NCI-H345 treated with DMSO at 0.1 percent for 48 hours (cell line): ENCODE measurements around the gene DHDH.

Experiments
- DNase-seq: peaks from one replicate; lab custom pipeline; 2025; ENCODE audit not compliant: unreplicated experiment; lab: John Stamatoyannopoulos, UW

DHDH gene

DNA sequence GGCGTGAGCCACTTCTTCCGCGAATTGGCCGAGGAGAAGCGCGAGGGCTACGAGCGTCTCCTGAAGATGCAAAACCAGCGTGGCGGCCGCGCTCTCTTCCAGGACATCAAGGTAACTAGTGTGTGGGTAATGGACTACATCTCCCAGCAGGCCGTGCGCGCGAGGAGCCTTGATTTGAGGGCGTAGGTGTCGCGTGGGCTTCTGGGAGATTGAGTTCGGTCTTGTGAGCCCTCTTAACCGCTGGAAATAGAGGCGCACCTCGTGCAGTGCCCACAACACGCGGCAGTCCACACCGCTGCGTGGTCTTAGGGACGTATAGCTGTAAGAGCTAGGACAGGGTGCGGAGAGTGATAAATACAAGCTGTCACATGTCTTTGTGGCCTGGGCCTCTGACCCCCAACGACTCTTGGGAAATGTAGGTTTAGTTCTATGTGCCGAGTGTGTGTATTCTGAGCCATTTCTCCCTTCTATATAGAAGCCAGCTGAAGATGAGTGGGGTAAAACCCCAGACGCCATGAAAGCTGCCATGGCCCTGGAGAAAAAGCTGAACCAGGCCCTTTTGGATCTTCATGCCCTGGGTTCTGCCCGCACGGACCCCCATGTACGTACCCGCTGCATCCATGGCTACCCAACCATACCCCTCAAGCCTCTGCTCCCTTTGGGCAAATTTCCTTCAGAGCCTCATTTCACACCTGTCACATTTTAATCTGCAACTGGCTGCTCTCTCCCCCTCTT is 32.5 kb downstream of the DHDH start:
- peak; percentile 65 for DNase-seq

- DNase-seq: no peak
These were observed 33.2 kb downstream of the DHDH start for GRCh38 chr19:48966541-48967345.

DNA sequence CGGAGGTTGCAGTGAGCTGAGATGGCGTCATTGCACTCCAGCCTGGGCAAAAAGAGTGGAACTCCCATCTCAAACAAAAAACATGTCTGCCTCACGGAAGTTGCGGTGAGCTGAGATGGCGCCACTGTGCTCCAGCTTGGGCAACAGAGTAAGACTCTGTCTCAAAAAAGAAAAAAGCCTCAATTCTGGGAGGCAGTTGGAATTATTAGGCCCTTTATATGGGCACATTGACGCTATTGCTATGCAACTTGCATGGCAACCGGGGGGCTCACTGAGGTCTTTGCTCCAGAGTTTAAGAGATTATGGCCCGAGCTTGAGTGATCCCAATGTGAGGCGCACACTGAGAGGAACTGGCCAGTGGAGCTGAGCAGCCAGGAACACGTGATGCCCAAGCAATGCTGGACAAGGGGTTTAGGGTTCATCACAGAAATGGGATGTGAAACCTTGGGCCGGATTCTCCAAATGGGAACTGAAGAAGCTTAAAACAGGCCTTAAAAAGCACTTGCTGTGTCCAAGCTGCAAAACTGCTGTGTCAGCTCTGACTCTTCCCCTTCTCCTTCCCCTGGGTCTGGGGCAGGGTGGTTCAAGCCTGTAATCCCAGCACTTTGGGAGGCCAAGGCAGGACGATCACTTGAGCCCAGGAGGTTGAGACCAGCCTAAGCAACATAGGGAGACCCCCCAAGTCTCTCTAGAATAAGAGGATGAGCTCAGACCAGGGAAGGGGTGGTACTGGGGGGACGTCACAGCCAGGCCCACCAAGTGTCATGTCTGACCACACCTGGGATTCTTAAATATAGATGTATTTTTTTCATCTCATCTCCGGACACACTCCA is 34.1 kb downstream of the DHDH start:
- no peak for DNase-seq

DNA sequence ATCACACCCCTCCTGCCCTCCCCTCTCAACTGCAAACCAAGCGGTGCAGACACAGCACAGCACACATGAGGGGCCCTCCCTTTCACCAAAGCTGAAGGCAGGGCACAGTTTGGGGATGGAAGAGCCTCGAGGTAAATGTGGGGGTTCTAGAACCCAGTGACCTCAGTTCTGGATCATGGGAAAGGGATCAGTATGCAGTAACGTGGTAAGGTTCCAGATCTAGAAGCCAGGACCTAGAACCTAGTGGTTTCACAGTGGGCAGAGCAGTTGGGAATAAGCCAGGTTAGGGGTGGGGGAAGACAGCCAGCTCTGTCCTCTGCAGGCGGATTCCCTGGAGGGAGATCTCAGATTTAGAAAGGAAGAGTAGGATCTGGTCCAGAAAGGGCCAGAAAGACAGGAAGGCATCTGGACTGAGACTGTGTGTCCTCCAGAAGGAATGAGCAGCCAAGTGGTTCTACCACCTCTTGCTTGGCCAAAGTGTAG is 34.7 kb downstream of the DHDH start:
- no peak for DNase-seq

- no peak for DNase-seq
These were observed 35.3 kb downstream of the DHDH start for GRCh38 chr19:48968813-48969218.

DNA sequence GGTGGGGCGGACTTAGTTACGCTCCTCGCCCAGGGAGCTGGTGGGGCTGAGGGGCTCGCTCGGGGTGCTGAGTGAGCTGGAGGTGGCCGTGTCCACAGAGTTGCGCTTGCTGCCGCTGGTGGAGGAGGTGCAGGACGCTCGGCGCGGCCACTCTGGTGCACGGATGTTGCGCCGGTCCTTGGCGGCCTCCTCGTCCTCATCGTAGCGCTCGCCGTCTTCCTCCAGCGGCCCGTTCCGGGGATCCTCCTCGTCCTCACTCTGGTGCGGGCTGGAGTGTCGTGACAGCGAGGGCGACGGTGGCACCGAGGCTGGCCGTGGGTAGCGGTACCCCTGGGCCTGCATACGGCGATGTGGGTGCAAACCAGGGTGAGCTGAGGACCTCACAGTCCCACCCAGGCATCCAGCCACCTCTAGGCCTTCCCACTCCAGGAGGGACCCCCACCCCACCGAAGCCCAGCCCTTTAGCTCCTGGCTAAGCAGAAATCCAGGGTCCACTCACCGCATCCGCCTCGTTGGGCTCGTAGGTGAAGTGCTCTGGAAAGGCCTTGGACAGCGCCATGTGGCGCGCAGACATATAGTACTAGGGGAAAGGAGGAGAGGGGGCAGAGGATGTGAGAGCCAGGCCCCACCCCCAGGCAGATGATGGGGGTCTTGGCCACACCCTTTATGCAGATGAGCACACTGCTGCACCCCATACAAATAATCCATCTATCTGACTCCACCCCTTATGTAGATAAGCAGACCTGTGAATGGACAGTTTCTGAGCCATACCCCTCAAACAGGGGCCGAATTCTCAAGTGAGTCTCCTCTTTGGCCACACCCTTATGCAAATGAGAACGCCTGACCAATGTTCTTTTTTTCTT is 36.0 kb downstream of the DHDH start:
- no peak for DNase-seq

DNA sequence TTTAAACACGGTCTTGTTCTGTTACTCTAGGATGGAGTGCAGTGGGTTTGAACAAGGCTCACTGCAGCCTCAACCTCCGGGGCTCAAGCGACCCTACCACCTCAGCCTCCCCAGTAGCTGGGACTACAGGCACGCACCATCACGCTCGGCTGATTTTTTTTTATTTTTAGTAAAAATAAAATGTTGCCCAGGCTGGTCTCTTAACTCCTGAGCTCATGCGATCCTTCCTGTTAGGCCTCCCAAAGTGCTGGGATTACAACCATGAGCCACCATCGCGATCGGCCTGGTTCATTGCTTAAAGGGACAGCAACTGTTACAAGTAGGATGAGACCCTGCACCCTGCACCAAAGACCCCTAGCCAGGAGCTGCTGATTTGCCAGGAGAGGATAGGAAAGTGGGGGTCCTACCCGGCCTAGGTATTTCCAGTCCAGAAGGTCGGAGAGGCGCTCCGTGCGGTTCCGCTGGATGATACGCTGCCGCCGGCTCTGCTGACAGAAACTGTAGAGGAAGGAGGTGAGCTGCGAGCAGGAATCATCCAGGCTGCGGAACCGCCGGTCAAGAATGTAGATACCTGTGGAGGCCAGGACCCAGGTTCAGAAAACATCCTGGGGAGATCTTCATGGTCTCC is 36.8 kb downstream of the DHDH start:
- no peak for DNase-seq

- peak; percentile 13 for DNase-seq
These were observed 37.5 kb downstream of the DHDH start for GRCh38 chr19:48970923-48971395.

GRCh38 chr19:48975947-48976847 is 42.7 kb downstream of the DHDH start:
- DNase-seq: no peak

DNA sequence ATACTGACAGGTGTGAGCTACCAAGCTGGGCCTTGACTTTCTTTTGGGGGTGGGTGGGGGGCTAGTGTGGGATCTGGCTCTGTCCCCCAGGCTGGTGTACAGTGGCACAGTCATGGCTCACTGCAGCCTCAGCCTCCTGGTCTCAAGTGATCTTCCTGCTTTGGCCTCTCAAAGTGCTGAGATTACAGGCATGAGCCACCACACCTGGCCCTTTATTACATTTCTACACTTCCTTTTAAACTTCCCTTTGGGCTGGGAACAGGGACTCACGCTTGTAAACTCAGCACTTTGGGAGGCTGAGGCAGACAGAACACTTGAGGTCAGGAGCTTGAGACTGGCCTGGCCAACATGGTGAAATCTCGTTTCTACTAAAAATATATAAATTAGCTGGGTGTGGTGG is 43.6 kb downstream of the DHDH start:
- DNase-seq: no peak

- DNase-seq: no peak
These were observed 48.8 kb downstream of the DHDH start for GRCh38 chr19:48982280-48982679.

GRCh38 chr19:48985711-48986110 is 52.2 kb downstream of the DHDH start:
- DNase-seq: no peak

DNA sequence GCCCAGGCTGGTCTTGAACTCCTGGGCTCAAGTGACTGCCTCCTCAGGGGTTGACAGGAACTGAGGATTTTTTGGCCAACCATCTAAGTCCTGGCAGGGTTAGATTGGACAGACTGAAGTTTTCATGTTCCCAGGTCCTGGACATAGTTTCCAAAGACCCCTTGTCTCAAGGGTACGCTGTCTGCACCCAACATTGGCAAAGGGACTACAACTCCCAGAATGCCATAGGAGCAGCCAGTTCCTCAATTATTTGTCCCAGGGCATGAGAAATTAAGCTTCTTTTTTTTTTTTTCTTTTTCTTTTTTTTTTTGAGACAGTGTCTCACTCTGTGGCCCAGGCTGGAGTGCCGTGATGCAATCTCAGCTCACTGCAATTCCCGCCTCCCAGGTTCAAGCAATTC is 52.7 kb downstream of the DHDH start:
- no peak for DNase-seq

DNA sequence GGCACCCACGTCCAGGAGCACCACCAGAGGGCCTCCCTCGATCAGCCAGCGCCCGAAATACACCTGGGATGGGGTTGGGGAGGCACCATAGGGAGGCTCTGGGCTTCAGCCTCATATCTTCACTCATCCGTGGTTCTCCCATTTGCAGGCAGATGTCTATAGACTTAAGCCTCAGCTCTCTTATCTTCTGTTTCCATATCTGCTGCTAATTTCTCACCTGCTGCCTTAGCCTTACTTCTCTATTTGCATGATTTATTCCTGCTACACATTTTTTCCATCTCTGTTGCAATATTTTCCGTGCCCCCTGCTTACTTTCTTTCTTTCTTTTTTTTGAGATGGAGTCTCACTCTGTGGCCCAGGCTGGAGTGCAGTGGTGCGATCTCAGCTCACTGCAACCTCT is 53.8 kb downstream of the DHDH start:
- no peak for DNase-seq

GRCh38 chr19:48988286-48988685 is 54.8 kb downstream of the DHDH start:
- DNase-seq: no peak

GRCh38 chr19:48988860-48989259 is 55.4 kb downstream of the DHDH start:
- DNase-seq: no peak

DNA sequence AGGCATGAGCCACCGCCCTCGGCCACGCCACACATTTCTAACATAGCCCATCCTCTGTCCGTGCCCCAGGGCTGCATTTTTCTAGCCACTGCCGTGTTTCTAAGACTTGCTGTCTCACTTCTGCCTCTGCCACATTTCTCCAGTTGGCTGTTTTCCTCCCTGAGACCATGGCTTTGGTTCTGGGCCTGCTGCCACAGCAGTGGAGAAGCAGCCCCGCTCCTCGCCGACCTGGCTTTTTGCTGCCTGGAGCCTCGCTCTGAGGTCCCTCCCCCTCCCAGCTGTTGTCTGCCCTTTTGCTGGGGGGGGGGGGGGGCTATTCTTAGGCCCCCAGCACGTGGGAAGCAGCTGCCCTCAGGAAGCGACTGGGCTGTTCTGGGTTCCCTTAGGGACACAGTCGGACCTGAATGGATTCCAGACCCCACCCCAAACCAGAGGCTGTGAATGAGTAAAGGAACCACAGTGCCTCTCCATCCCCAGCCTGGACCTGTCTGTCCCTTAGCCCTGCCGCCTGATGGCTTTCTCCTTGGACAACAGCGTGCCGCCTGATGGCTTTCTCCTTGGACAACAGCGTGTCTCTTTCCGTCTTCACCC is 56.3 kb downstream of the DHDH start:
- no peak for DNase-seq

GRCh38 chr19:48990400-48990799 is 56.9 kb downstream of the DHDH start:
- DNase-seq: no peak
